ENCODE results near the gene SPTSSB. TPM values are rescaled to one million over a fixed set of nuclear protein-coding genes. Genes with fewer than 3 reads are reported as not detected.

Gene SPTSSB
- total RNA-seq, 1 donor from 2014 or later: not detected

- peaks cover 9% of the 10 kb centered on the region for H3K27me3 Mint-ChIP-seq (ENCODE audit: unreplicated experiment)
- H3K36me3 Mint-ChIP-seq (ENCODE audit: low read depth, unreplicated experiment): no peaks in the 10 kb centered on the region
- TF ChIP-seq, protein P1, sequence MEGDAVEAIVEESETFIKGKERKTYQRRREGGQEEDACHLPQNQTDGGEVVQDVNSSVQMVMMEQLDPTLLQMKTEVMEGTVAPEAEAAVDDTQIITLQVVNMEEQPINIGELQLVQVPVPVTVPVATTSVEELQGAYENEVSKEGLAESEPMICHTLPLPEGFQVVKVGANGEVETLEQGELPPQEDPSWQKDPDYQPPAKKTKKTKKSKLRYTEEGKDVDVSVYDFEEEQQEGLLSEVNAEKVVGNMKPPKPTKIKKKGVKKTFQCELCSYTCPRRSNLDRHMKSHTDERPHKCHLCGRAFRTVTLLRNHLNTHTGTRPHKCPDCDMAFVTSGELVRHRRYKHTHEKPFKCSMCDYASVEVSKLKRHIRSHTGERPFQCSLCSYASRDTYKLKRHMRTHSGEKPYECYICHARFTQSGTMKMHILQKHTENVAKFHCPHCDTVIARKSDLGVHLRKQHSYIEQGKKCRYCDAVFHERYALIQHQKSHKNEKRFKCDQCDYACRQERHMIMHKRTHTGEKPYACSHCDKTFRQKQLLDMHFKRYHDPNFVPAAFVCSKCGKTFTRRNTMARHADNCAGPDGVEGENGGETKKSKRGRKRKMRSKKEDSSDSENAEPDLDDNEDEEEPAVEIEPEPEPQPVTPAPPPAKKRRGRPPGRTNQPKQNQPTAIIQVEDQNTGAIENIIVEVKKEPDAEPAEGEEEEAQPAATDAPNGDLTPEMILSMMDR (IDR thresholded peaks at IDR 0.05; ENCODE audit: unreplicated experiment): no peak
- DNase-seq (ENCODE audit: low spot score): peak; percentile 43
- peak overlapping the region; percentile 83 for H3K4me3 Mint-ChIP-seq (ENCODE audit: unreplicated experiment)
- H3K9me3 Mint-ChIP-seq (ENCODE audit: unreplicated experiment): no peaks in the 10 kb centered on the region
- H3K4me1 Mint-ChIP-seq (ENCODE audit: unreplicated experiment): peaks cover 9% of the 10 kb centered on the region
- no peak overlapping the region for H3K27ac Mint-ChIP-seq (ENCODE audit: unreplicated experiment)
Measured at GRCh38 chr3:161372321-161373260, 1.3 kb upstream of the SPTSSB start.

DNA sequence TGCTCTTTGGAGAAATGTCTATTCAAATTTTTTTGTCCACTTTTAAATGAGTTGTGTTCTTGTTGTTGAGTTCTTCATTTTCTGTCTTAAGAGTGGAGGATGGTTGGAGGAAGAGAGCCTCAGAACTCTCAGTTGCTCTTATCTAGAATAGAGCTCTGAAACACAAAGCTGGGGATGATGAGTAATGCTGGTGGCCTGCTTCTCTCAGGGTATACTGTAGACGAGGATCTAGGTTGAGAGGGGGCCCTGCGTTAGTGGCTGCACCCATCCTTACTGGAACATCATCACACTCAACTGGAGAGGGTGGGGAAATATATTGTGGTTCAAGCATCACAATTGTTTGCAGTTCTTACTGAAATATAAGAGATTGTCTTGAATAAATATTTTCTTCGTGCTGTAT, 1.8 kb downstream of the SPTSSB start:
- H3K4me3 Mint-ChIP-seq (ENCODE audit: unreplicated experiment): no peak overlapping the region
- no peak for DNase-seq (ENCODE audit: low spot score)

GRCh38 chr3:161366094-161366493, 5.2 kb downstream of the SPTSSB start:
- Mint-ChIP-seq H3K27me3 (ENCODE audit: unreplicated experiment) (no peaks in the 10 kb centered on the region), H3K4me3 (ENCODE audit: unreplicated experiment) (no peak overlapping the region), H3K9me3 (ENCODE audit: unreplicated experiment) (no peaks in the 10 kb centered on the region)

More for the DNA sequence above, 1.8 kb downstream of the SPTSSB start:
- peaks cover 6% of the 10 kb centered on the region for H3K27me3 Mint-ChIP-seq (ENCODE audit: unreplicated experiment)
- peaks cover 9% of the 10 kb centered on the region for H3K4me1 Mint-ChIP-seq (ENCODE audit: unreplicated experiment)
- H3K27ac Mint-ChIP-seq (ENCODE audit: unreplicated experiment): no peak overlapping the region
- H3K9me3 Mint-ChIP-seq (ENCODE audit: unreplicated experiment): no peaks in the 10 kb centered on the region
- H3K36me3 Mint-ChIP-seq (ENCODE audit: low read depth, unreplicated experiment): no peaks in the 10 kb centered on the region
- TF ChIP-seq, protein P1 (IDR thresholded peaks at IDR 0.05; ENCODE audit: unreplicated experiment): no peak

GRCh38 chr3:161358488-161358887, 12.8 kb downstream of the SPTSSB start:
- TF ChIP-seq, protein P1 (IDR thresholded peaks at IDR 0.05; ENCODE audit: unreplicated experiment): no peak
- no peak overlapping the region for H3K27ac Mint-ChIP-seq (ENCODE audit: unreplicated experiment)
- no peaks in the 10 kb centered on the region for H3K36me3 Mint-ChIP-seq (ENCODE audit: low read depth, unreplicated experiment)
- DNase-seq (ENCODE audit: low spot score): no peak
- H3K4me3 Mint-ChIP-seq (ENCODE audit: unreplicated experiment): no peak overlapping the region
- no peaks in the 10 kb centered on the region for H3K9me3 Mint-ChIP-seq (ENCODE audit: unreplicated experiment)
- no peaks in the 10 kb centered on the region for H3K4me1 Mint-ChIP-seq (ENCODE audit: unreplicated experiment)
- H3K27me3 Mint-ChIP-seq (ENCODE audit: unreplicated experiment): no peaks in the 10 kb centered on the region

More at GRCh38 chr3:161366094-161366493, 5.2 kb downstream of the SPTSSB start:
- TF ChIP-seq, protein P1 (IDR thresholded peaks at IDR 0.05; ENCODE audit: unreplicated experiment): no peak
- no peak overlapping the region for H3K27ac Mint-ChIP-seq (ENCODE audit: unreplicated experiment)
- H3K4me1 Mint-ChIP-seq (ENCODE audit: unreplicated experiment): no peaks in the 10 kb centered on the region
- no peak for DNase-seq (ENCODE audit: low spot score)
- no peaks in the 10 kb centered on the region for H3K36me3 Mint-ChIP-seq (ENCODE audit: low read depth, unreplicated experiment)

- Mint-ChIP-seq H3K4me1 (ENCODE audit: unreplicated experiment) (no peaks in the 10 kb centered on the region), H3K4me3 (ENCODE audit: unreplicated experiment) (no peak overlapping the region), H3K9me3 (ENCODE audit: unreplicated experiment) (no peaks in the 10 kb centered on the region), H3K36me3 (ENCODE audit: low read depth, unreplicated experiment) (no peaks in the 10 kb centered on the region), H3K27ac (ENCODE audit: unreplicated experiment) (no peak overlapping the region), H3K27me3 (ENCODE audit: unreplicated experiment) (no peaks in the 10 kb centered on the region)
- TF ChIP-seq, protein P1 (IDR thresholded peaks at IDR 0.05; ENCODE audit: unreplicated experiment): no peak
- DNase-seq (ENCODE audit: low spot score): no peak
Measured at GRCh38 chr3:161356287-161356686, 15.0 kb downstream of the SPTSSB start.

Measured in endothelial cell (in vitro differentiated cells).